Activated CD4-positive, alpha-beta T cell treated with anti-CD3 and anti-CD28 coated beads, Interleukin-2, amount 50 U/mL, for 24 hours (primary cell): ENCODE data around the gene USP30.
"Not testable (repeated sequence)": the region's sequence is repeated elsewhere in the genome, so short reads cannot be mapped to it uniquely, and the experiment has no call there.

ENCODE experiments used
- DNase-seq, 2 donors: peaks; one replicate each; pipeline ENCODE4 v3.0.0-alpha.2; 2020; ENCODE audit warnings: low read depth in 1 of 2, low spot score in 1 of 2

Gene USP30

GRCh38 chr12:109052097-109052413 lies 321 bp upstream of the USP30 start:
- DNase-seq, result no peak

- DNase-seq, result peak; percentile 6 to 43
Observed at GRCh38 chr12:109053382-109054123, 1.2 kb downstream of the USP30 start.

- not testable (repeated sequence) for DNase-seq
Observed at GRCh38 chr12:109054124-109054513, 1.7 kb downstream of the USP30 start.

DNA sequence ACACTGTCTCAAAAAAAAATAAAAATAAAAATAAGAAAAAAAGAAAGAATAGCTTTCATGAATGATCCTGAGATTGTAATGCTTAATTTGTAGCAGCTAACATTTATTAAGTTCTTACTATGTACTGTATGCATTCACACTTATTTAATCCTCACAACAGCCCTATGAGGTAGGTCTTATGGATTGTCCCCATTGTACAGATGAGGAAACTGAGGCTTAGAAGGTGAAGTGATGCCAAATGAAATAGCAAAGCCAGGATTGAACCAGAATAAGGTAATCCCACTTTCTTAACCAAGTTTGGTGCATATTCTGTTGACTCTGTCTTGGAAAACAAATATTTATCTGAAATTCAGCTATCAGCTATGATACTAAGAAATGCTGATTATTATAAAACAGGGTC lies 2.1 kb downstream of the USP30 start:
- no peak for DNase-seq

- no peak for DNase-seq
Observed at GRCh38 chr12:109056891-109057290, 4.5 kb downstream of the USP30 start.

DNA sequence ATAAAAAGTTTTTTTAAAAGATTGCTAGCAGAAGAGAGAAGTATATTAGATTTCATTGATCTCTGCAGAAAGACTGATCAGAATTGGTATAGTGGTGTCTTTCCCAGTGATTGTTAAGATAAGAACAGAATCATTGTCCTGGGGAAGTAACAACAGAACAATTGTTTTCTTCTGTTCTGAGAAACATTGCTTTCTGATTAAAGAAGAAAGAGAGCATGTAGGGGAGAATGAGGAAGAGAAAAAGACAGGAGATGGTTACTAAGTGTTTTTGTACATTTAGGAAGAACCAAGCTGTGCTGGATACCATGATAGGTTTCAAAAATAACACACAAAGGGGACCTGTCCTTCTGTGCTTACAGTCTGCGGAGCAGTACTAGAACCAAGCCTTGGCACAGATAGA lies 5.0 kb downstream of the USP30 start:
- DNase-seq, result no peak

DNA sequence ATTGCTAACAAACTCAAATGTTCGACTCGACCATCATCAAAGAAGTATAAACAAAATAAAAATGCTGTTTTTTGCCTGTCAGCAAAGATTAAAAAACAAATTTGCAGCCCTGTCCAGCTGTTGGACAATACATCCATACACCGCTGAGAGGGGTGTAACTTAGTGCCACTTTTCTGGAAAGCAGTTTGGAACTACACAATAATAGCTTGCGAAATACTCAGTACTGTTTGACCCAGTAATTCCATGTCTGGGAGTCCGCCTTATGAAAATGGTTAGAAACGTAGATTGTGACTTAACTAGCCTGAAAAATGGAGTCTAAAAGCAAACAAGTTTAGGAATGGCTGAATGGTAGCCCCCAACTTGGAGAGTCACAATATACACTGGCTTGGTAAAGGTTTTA lies 6.4 kb downstream of the USP30 start:
- no peak for DNase-seq

DNA sequence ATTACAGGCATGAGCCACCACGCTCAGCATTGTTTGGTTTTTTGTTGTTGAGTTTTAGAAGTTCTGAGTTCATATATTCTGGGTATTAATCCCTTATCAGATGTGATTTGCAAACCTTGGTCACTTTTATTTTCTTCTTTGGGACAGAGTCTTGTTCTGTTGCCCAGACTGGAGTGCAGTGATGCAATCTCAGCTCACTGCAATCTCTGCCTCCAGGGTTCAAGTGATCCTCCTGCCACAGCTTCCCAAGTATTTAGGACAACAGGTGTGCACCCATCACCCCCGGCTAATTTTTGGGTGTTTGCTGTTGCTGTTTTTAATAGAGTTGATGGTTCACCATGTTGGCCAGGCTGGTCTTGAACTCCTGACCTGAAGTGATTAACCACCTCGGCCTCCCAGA lies 11.8 kb downstream of the USP30 start:
- no peak for DNase-seq

DNA sequence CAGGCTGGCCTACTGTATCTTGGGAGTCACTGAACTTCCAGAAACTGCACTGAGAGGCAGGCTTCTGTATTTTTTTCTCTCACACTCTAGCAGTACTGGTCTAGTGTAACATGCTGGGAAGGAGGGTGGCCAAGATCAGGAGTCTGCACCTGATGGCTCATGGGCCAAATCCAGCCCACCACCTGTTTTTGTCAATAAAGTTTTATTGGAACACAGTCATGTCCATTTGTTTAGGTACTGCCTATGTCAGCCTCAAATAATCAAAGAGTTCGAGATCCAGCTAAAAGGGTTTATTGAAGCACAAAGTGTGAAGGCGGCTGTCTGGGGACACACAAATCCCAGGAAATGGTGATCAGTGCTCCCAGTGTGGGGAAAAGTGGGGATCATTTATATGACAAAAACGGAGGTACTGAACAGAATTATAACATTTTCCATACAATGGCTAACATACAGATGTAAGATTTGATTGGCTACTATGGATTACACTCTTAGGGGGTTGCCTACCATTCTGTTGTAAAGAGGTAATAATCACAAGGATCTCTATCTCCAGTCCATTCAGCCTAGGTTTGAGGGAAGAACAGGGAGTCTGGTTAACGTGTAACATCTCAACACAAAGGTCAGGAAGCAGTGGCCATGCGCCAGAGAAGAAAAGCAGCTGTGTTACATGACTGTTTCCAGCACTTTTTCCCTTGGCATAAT lies 12.9 kb downstream of the USP30 start:
- no peak for DNase-seq

GRCh38 chr12:109065853-109066193 lies 13.4 kb downstream of the USP30 start:
- no peak for DNase-seq

DNA sequence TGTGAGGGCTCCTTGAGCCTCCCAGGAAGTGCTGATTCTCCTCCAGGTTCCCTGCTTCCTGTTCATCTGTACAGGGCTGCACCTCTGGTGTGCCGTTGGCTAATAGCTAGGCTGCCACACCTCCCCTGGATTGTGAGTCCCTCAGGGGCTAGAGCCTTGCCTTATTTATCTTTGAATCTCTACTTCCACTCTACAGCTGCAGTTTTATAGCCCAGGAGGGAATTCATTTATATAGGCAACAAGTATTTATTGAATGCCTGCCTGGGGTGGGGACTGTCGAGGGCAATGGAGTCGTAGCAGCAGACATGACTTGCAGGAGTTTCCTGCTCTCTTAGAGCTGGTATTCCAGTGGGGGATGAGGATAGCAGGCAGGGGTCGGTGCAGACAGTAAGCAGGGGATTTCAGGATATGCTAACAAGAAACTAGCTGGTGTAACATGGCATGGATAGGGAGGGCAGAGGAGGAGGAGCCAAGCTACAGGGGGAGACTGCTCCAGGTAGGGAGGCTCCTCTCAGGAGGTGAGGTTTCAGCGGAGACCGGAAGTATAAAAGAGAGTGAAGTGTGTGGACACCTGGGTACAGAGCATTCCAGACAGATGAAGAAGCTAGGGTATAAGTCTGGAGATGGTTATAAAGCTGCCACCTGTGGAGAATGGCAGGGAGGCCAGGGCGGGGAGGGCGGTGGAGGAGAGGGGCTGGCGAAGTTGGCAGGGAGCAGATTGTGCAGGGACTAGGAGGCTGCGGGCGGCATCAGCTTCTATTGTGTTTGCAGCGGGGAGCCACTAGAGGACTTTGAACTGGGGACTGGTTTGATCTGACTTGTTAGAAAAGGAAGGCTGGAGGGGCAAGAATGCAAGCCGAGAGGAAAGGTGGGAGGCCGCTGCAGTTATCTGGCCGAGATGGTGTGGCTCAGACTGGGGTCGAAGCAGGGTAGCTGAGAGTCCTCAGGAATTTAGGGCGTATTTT lies 17.2 kb downstream of the USP30 start:
- DNase-seq, result no peak

DNA sequence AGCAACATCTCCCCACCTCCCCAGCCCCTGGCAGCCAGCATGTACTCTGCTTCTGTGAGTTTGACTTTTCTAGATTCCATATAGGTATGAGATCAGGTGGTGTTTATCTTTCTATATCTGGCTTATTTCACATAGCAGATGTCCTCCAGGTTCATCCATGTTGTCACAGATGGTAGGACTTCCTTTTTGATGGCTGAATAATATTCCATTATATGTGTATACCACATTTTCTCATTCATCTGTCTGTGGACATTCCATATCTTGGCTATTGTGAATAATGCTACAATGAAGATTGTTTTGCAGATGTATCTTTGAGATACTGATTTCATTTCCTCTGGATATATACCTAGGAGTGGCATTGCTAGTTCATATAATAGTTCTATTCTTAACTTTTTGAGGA lies 22.5 kb downstream of the USP30 start:
- no peak for DNase-seq

GRCh38 chr12:109082751-109083150 lies 30.4 kb downstream of the USP30 start:
- no peak for DNase-seq

GRCh38 chr12:109084425-109084824 lies 32.0 kb downstream of the USP30 start:
- no peak for DNase-seq

DNA sequence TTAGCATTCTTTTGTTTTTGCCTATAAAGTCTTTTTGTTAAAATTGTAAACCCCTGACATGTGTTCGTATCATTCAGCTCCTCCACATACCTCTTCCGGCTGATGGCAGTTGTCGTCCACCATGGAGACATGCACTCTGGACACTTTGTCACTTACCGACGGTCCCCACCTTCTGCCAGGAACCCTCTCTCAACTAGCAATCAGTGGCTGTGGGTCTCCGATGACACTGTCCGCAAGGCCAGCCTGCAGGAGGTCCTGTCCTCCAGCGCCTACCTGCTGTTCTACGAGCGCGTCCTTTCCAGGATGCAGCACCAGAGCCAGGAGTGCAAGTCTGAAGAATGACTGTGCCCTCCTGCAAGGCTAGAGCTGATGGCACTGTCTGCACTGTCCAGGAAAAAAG lies 33.2 kb downstream of the USP30 start:
- DNase-seq, result no peak

DNA sequence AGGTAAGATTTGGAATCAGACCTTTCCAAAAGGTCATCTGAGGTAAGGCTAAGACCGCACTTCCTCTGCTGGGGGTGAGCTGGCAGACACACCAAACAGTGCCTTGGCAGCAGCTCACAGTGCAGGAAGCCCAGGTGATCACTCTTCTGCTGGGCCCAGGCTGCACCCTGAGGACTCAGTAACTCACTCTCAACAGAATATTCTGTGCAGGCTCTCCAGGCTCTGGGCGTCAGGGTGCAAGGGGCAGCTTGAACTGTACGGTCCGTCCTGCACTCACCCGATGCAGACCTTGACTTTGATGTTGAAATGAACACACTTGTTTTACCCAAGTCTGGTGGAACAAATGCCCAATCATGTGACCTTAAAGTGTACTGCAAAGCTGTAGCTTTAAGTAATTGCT lies 34.9 kb downstream of the USP30 start:
- no peak for DNase-seq

DNA sequence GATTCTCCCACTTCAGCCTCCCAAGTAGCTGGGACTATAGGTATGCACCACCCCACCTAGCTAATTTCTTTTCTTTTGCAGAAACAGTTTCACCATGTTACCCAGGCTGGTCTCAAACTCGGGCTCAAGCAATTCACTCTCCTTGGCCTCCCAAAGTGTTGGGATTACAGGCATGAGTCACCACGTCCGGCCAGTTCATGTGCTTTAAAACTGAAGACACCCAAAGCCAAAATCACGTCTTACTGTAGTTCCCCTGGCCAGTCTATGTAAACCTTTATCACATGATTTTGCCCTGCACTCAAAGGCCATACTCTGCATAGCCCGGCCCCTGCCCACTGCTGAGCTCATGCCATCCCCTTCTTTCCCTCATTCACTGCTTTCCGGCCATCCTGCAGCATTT lies 36.4 kb downstream of the USP30 start:
- DNase-seq, result no peak

GRCh38 chr12:109089683-109090082 lies 37.3 kb downstream of the USP30 start:
- no peak for DNase-seq

DNA sequence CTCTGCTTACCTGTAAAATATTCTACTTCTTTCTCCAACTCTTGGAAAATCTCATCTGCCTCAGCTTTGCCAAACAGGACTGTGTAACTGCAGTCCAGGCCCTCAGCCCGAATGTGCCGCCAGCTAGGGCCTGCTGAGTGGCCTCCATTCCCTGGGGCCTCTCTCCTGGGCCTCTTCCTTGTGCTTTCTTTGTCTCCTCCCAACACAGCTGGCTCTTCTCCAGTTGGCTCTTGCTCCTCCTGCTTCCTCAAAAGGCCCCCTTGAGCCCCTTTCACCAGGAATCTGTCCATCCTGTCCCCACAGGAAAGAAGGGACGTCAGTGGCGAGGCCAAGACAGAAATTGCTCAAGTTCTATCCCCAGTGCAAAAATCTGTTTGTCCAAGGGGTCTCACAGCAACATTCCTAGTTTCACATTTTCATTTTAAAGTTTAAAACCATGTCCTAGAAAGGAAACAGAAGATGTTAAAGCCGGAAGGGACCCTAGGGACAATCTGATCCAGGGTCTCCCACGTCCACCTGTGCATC lies 40.2 kb downstream of the USP30 start:
- no peak for DNase-seq

- peak; percentile 90 to 93 for DNase-seq
Observed at GRCh38 chr12:109093022-109093918, 40.9 kb downstream of the USP30 start, which contains the start of gene ALKBH2. Gene ALKBH2, minus strand, starts transcription at chr12:109093472. Its CDS starts 686 bp downstream, at chr12:109092786.

DNA sequence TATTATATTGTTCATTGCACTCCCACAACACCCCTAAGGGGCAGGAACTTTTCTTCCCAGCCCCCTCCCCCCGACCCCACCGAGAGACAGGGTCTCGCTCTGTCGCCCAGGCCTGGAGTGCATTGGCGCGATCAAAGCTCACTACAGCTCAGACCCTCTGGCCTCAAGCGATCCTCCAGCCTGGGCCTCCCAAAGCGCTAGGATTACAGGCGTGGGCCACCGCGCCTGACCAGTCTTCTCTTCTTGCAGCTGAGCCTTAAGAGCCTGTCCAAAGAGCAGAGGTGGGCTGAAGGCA lies 44.7 kb downstream of the USP30 start:
- DNase-seq, result no peak
